GM21526 (cell line): Measurements from ENCODE around the gene TIAM2.
"Not testable (repeated sequence)": the region's sequence is repeated elsewhere in the genome, so short reads cannot be mapped to it uniquely, and the experiment has no call there.

Experiments
- ATAC-seq: cut with Tn5 transposase; IDR thresholded peaks from one replicate; pipeline ENCODE4 v1.9.1; 2021; ENCODE audit warnings: moderate library complexity; ENCODE audit not compliant: unreplicated experiment, low FRiP score

Gene TIAM2

DNA sequence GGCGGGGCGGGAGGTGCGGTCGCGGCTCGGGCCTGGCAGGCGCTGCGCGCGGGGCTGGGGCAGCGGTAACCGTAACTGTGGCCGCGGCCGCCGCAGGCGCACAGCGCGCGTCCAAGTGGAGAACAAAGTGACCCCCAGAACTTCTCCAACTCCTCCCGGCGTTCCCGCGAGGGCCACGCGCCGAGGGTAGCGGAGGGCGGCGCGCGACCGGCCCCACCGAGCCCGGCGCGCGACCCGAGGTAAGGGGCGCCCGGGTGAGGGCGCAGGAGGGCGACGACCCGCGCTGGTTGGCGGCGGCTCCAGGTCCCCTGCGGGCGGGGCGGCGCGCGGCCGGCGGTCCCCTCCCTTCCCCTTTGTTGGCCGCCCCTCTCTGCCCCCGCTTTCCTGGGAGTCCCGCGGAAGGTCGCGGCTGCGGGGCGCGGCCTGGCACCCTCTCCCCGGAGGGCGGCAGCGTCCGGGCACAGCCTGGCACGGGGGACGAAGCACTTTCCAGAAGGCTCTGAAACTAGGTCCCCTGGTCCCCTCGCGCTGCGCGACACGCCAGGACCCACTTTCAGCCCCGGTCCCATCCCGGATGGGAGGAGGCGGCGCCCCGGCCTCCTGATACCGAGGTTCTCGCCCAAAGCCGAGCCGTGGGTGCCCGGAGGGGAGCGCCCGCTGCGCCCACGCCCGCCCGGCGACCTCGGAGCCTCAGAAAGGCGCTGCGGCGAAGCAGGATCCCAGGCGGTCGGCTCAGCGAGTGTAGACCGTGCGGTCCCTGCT, at the start of gene TIAM2:
TIAM2 (plus strand) TSS at position 62 of the 762 bp plus-strand sequence. CDS start 133,909 bp downstream, outside the sequence.
- ATAC-seq: no peak

DNA sequence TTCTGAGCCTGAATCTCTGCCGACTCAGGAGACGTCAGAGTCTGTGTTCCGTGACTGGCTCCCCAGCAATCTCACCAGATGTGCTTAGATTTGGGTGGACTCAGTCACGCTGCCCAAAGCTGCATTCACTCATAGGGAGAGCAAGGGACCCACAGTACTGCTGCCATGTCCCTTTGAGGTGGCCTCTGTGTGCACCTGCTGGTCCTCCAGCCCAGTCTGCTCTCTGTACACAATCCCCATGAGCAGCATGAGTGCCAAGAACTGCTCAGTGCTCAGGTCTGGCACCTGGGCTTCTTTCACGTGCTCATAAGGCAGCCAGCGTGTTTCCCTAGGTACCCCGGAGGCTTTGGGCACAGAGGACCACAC, 44.2 kb upstream of the TIAM2 start:
- no peak for ATAC-seq

DNA sequence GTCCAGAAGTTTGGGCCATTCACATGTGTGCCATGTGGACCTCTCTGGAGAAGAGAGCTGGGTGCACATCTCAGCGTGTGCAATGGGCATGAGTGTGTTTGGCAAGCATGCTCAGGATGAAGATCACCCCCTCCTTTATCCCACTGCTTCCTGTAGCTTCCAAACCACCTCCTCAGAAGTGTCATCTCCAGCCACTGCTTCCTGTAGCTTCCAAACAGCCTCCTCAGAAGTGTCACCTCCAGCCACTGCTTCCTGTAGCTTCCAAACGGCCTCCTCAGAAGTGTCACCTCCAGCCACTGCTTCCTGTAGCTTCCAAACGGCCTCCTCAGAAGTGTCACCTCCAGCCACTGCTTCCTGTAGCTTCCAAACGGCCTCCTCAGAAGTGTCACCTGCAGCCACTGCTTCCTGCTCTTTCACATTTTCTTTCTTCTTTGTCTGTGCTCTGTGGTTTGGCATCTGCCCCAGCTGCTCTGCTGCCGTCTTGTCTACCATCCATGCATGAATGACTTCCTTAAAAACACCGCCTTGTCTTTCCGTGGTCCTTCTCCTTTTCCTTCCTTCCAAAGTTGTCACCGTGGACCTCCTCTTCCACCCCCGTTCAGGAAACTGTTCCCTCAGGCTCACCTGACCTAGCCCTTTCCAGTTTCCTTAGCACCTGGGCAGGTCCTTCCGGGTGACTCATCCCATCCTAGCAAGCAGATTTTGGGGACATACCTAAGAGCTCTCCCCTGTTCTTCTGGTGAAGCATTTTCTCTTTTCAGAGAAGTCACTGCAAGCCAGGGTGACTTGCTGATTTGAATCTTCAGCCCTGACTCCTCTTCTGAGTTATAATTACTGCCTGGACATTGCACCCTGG, 43.5 kb upstream of the TIAM2 start:
- peak; percentile 79 for ATAC-seq

DNA sequence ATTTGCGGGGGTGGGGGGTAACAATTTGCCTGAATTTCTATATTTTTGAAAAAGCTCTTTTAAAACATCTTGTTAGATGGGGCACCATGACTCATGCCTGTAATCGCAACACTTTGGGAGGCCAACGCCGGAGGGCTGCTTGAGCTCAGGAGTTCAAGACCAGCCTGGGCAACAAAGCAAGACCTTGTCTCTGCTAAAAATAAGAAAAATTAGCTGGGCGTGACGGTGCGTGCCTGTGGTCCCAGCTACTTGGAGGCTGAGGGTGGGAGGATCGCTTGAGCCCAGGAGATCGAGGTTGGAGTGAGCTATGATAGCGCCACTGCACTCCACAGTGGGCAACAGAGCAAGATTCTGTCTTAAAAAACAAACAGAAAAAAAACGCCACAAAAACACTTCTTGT, 41.5 kb upstream of the TIAM2 start:
- no peak for ATAC-seq

DNA sequence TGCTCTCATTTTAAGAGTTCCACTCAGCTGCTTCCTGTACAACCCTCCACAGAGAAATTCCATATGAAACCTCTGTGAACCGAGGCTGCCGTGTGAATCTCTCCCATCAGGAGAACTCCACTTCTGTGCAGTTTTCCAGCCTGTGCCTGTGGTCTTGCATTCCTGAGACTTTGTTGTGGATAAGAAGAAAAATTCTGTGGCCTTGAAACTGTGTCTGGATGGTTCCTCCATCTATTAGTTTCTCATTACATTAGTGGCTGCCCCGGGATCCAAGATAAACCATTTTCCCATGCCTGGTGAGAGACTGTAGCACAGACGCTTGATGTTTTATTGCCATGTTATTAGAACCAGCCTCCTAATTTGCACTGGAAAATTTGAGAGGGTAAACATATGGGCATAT, 40.8 kb upstream of the TIAM2 start:
- no peak for ATAC-seq

DNA sequence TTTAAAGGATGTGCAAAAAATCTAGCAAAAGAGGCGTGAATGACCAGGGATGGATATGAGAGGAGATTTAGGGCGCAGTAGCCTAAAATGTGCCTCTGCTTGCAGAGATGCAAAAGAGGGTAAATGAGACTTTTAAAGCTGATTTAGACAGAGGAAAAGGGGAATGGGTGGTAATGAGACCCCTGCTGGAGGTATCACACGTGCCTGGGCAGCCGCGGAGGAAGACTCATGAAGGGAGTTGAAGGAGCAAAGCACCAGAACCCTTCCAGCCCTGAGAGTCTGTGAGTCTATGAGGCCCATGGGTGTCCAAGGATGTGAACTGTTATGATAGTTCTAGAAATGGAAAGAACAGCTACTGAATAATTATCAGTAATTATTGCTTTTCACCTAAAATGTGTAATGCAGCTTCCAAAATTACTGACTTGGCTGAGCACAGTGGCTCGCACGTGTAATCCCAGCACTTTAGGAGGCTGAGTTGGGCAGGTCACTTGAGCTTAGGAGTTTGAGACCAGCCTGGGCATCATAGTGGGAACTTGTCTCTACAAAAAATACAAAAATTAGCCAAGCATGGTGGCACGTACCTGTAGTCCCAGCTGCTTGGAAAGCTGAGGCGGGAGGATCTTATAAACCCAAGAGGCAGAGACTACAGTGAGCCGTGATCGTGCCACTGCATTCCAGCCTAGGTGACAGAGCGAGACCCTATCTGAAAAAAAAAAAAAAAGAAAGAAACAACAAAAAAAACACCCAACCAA, 38.2 kb upstream of the TIAM2 start:
- no peak for ATAC-seq

DNA sequence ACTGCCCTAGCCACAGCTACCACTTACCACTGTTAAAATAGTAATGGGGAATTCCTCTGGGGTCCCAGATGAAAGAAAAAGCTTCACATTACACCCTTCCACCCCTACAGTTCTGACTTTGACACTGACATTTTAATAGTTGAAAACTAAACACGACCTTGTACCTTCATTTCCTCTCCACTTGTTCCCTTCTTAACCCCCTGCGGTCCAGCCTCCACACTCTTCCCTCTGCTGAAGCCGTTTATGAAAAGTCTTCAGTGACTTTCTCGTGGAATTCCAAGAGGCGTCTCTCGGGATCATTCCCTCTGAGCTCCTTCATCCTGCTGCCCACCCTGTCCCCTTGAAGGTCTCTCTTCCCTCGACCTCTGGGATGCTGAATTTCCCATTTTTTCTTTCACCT, 36.6 kb upstream of the TIAM2 start:
- ATAC-seq: no peak

DNA sequence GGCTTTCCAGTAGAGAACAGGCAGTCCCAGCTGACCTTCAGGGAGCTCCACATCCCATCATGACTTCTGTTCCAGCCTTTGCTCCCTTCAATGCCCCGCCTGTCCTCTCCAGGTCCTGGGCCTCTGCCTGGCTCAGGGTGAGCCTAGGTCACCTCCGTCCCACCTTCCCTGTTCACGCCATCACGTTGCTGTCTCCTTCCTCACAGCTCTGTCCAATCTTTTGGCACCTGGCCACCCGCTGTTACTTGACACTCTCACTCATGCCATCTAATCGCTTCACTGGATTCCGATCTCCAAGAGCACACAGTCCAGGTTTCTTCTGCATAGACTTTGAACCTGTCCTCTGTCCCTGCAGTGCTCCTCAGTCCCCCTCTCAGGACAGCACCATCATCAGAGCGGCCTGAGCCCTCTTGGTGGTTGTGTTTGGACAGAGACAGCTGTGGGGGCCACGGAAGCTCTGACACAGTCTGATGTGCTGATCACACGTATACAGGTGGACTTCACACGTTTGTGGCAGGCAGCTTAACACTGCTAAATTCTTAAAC, 34.7 kb upstream of the TIAM2 start:
- ATAC-seq: no peak

DNA sequence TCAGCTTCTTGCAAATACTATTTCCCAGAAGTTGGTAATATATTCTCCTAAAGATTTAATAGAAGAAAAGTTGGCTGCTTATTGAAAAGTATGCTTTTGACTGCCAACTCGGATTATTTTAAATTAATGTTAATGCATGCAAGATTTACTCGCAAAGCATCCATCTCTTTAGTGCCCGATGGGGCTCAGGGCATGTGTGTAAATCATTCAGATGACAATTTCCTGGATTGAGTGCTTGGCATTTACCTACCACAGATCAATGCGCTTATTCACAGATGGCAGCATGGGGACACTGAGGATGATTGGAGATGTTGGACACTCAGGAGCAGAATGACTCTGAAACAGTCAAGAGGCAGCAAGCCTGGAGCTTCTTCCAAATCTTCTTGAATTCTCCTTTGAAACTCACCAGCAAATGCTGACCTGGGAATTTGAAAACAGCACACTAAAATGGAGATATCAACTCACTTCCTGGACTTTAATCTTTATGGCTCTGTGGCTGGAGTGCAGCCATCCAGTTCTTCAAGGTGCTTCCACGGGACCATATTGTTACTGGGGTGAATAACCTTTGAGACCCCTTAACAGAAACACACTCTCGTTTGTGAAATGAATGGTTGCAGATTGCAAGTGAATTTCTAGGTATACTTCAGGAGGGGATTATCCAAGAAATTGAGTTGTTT, 34.1 kb upstream of the TIAM2 start:
- ATAC-seq: no peak

DNA sequence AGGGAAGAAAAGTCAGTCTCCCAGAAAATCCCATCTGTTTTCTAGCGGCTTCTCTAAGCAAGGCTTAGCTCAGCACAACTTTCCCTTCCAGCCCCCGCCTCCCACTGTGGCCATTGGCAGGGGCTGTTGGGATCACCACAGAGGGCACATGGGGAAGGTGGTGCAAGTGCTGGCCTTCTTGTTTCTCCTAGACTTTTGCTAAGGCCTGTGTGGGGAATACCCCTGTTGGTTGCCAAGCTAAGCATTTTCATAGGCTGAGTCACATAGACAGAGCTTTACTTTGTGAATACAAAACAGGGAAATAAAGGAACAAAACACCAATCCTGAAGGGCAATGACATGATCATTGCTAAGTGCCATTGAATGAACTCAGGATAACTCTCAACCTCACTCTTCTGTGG, 32.4 kb upstream of the TIAM2 start:
- no peak for ATAC-seq

DNA sequence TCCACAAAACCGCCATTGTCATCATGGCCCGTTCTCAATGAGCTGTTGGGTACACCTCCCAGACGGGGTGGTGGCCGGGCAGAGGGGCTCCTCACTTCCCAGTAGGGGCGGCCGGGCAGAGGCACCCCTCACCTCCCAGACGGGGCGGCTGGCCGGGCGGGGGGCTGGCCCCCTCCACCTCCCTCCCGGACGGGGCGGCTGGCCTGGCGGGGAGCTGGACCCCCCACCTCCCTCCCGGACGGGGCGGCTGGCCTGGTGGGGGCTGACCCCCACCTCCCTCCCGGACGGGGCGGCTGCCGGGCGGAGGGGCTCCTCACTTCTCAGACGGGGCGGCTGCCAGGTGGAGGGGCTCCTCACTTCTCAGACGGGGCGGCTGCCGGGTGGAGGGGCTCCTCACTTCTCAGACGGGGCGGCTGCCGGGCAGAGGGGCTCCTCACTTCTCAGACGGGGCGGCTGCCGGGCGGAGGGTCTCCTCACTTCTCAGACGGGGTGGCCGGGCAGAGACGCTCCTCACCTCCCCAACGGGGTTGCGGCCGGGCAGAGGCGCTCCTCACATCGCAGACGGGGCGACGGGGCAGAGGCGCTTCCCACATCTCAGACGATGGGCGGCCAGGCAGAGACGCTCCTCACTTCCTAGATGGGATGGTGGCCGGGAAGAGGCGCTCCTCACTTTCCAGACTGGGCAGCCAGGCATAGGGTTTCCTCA, 28.9 kb upstream of the TIAM2 start:
- ATAC-seq: not testable (repeated sequence)

DNA sequence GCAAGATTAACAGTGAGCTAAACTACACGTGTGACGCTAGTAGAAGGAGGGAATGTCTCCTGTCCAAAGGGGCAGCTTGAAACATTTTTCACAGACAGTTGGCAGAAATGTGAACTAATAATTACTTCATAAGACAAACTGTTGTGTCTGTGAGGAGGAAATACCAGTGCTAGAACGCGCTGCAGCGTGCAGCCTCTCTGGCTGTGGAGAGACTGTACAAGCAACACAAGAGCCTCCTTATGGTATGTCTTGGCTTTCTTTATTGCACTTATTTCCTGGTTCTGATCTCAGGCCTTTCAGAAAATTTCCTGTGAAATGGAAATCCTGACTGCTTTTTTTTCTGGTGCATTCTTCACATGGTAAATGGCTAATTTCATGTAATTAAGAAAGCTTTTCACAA, 25.3 kb upstream of the TIAM2 start:
- ATAC-seq: no peak

DNA sequence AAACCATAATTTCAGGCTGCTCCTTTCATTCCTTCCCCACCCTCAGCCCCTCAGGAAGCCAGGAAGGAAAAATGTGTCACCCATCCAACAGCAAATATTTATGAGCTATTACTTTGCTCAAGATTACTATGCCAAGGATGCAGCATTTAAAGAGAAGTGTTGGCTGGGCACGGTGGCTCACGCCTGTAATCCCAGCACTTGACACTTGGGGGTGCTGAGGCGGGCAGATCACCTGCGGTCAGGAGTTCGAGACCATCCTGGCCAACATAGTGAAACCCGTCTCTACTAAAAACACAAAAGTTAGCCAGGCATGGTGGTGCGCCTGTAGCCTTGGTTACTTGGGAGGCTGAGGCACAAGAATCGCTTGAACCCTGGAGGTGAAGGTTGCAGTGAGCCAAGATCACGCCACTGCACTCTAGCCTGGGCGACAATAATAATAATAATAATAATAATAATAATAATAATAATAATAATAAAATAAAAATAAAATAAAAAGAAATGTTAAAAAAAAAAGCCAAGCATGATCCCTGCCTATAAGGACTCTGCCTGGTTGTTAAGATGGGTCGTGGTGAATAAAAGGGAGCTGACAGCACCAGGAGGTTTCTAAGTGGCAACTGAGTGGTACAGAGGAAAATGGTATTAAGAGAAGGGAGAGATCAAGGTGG, 20.5 kb upstream of the TIAM2 start:
- ATAC-seq: no peak

DNA sequence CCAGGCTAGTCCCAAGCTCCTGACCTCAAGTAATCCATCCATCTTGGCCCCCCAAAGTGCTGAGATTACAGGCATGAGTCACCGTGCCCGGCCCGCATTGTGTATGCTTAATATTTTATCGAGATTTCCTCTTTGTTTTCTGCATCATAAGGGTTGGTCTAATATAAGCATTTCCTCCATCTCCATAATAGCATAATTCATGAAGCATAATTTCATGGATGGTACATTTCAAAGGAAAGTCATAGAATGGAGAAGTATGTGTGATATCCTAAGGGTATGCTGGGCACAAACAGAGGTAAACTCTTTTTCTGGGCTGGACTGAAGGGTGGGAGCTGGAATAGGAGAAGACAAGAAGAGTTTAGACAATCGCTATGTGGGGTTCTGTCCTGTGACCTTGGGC, 17.5 kb upstream of the TIAM2 start:
- ATAC-seq: no peak

DNA sequence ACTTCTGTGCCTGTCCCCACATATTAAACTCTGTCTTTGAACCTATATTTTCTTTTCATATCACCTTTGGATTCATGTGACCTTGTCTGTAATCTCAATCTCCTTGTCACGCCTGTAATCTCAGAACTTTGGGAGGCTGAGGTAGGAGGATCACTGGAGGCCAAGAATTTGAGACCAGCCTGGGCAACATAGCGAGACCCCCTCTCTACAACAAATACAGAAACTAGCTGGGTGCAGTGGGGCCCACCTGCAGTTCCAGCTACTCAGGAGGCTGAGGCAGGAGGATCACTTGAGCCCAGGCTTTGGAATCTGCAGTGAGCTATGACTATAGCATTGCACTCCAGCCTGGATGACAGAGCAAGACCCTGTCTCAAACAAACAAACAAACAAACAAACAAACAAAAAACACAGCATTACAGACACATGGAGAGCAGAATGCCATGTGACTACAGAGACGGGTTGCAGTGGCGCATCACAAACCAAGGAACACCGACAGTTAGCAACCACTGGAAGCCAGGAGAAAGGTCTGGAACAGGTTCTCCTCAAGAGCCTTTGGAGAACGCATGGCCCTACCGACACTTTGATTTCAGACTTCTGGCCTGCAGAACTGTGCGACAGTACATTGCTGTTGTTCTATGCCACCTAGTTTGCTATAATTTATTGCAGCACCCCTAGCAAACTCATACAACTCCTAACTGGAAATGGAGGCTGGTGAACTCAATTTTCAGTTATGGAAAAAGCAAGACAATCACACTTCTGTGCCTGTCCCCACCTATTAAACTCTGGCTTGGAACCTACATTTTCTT, 14.6 kb upstream of the TIAM2 start:
- no peak for ATAC-seq

DNA sequence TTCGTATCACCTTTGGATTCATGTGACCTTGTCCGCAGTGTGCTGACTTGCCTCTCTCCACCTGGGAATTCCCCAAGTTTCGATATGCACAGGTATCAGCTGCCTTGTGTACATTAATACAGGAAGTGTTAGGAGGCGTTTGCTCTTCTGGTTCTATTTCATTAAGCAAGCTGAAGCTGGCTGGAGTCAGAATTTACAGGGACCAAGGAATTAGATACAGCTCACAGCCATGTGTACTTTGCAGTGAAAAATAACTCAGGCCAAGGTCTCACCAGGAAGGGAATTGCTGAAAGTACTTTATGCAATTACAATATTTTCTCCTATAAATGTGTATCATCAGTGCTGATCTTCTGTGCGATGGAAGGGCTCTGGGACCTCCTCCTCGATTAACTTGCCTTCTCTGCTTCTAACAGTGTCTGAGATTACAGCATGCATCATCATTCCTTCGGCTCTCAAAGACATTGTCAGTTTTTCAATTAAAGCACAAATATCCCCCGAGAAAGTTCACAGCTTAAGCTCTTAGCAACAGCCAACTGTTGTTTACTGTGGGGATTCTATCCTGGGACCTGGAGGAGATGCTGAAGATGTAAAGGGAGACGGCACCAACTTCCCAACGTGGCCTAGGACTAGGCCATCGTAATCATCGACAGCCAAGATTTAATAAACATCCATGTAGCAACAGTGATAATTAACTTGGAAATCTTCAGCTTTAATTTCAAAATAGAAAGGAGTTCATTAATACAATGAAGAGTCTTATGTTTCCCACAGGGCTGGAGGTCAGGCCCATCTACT, 13.8 kb upstream of the TIAM2 start:
- peak; percentile 62 for ATAC-seq

DNA sequence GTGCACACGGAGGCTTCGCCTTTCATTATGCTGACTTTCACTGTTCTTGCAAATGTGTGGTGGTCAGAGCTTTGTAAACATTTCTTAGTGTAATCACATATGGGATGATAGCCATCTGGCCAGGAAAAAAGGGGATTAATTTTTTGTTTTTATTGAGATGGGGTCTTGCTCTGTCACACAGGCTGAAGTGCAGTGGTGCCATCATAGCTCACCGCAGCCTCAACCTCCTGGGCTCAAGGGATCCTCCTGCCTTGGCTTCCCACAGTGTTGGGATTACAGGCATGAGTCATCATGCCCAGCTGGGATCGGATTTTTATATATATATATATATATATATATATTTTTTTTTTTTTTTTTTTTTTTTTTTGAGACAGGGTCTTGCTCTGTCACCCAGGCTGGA, 11.0 kb upstream of the TIAM2 start:
- ATAC-seq: no peak

DNA sequence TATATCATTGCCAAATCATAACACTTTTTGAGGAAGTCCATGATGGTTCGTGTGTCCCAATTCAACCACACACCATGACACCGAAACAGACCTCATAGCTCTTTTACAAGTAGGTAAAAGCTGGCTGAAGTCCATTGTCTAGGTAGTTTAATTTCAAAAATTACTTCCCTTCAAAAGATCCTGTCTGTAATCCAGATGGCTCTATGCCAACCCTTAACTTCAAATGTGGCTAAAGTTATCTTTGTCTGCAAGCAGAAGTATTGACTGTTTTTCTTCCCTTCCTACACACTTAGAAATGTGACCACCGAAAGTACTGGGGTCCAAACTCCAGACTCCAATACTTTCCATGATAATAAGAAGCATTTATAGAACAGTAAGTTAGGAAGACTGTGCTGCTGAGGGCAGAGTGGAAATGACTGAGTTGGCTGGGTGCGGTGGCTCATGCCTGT, 8.3 kb upstream of the TIAM2 start:
- ATAC-seq: no peak
